Skeletal muscle tissue (tissue), 4 donors: ENCODE measurements around the gene MCRIP1. TPM values are rescaled to one million over a fixed set of nuclear protein-coding genes. Genes with fewer than 3 reads are reported as not detected.

Experiments used
- H3K27ac ChIP-seq: one replicate; pipeline ENCODE4 v1.7.0; 2013; ENCODE audit warnings: mild to moderate bottlenecking, low read depth, low read length, inconsistent platforms
- H3K27me3 ChIP-seq, 3 donors: one replicate each; pipeline ENCODE4 v1.7.0; 2013; ENCODE audit warnings: low read length in 3 of 3; ENCODE audit not compliant: control insufficient read depth in 3 of 3, insufficient read depth in 3 of 3
- H3K36me3 ChIP-seq, 3 donors: one replicate each; pipeline ENCODE4 v1.7.0; 2013; ENCODE audit warnings: low read length in 3 of 3; ENCODE audit not compliant: control insufficient read depth in 3 of 3, insufficient read depth in 3 of 3
- H3K4me1 ChIP-seq, 3 donors: one replicate each; pipeline ENCODE4 v1.7.0; 2013; ENCODE audit warnings: low read length in 3 of 3, mild to moderate bottlenecking in 3 of 3; ENCODE audit not compliant: control insufficient read depth in 3 of 3, insufficient read depth in 3 of 3
- H3K4me3 ChIP-seq, 3 donors: one replicate each; pipeline ENCODE4 v1.7.0; 2013; ENCODE audit warnings: low read length in 3 of 3
- H3K9ac ChIP-seq, 3 donors: one replicate each; pipeline ENCODE4 v1.7.0; 2013; ENCODE audit warnings: low read length in 3 of 3, mild to moderate bottlenecking in 3 of 3, moderate library complexity in 2 of 3, low read depth in 1 of 3
- H3K9me3 ChIP-seq, 3 donors: one replicate each; pipeline ENCODE4 v1.7.0; 2013; ENCODE audit warnings: low read length in 3 of 3; ENCODE audit not compliant: control insufficient read depth in 3 of 3
- total RNA-seq: library from RNA; depleted of rRNA; stranded (reverse); fragments of >200 nt; gene quantifications from one replicate; pipeline ENCODE4 v1.2.3, GENCODE V29; 2014
- donor health status: Osteomylitis.

Gene MCRIP1
- total RNA-seq, 1 donor from 2014 or later, result 81.9 TPM

DNA sequence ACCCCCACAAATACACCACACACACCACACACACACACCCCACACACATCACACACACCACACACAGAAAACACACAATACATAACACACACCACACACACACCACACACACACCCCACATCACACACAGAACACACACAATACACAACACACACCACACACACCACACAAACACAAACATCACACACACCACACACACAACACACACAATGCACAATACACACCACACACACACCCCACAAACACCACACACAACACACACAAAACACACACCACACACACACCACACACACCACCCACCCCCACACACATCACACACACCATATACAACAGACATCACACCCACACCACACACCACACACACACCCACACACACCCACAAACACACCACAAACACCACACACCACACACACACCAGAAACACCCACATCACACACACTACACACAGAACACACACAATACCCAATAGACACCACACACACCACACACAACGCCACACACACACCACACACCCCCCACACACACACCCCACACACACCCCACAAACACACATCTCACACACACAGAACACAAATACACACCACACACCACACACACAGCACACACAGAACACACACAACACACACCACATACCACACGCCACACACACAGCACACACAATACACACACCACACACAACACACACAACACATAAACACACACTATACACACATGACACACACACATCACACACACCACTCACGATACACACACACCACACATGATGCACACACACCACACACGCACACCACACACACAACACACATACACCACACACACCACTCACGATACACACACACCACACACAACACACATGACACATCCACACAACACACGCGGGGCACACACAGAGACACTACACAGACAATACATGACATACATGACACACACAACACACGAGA lies 40.1 kb downstream of the MCRIP1 start:
- Histone ChIP-seq H3K9me3 (no peaks in the 10 kb centered on the region), H3K27me3 (peaks cover 24 to 27% (median 26%) of the 10 kb centered on the region in 3 donors), H3K27ac (no peak overlapping the region), H3K9ac (no peak overlapping the region), H3K4me3 (no peak overlapping the region), H3K4me1 (no peaks in the 10 kb centered on the region), H3K36me3 (no peaks in the 10 kb centered on the region)

Other genes starting within 250 kb of the MCRIP1 start
- gene NPLOC4, start 196.2 kb downstream of the MCRIP1 start, total RNA-seq, result 43.8 TPM
- 0.52 TPM for gene TSPAN10, start 196.1 kb downstream of the MCRIP1 start, total RNA-seq
- 1.0 TPM for gene PDE6G, start 176.7 kb downstream of the MCRIP1 start, total RNA-seq
- gene OXLD1, start 166.7 kb downstream of the MCRIP1 start, total RNA-seq, result 10.4 TPM
- 5.7 TPM for gene CCDC137, start 166.6 kb downstream of the MCRIP1 start, total RNA-seq
- gene ARL16, start 149.5 kb downstream of the MCRIP1 start, total RNA-seq, result 25.1 TPM
- gene HGS, start 149.3 kb downstream of the MCRIP1 start, total RNA-seq, result 27.7 TPM
- gene MRPL12, start 129.9 kb downstream of the MCRIP1 start, total RNA-seq, result 4.7 TPM
- 6.8 TPM for gene SLC25A10, start 121.0 kb downstream of the MCRIP1 start, total RNA-seq
- not detected for gene GCGR, start 29.1 kb downstream of the MCRIP1 start, total RNA-seq
- 35.0 TPM for gene PPP1R27, start 1.8 kb upstream of the MCRIP1 start, total RNA-seq
- 264 TPM for gene P4HB, start 27.2 kb upstream of the MCRIP1 start, total RNA-seq
- gene ARHGDIA, start 38.0 kb upstream of the MCRIP1 start, total RNA-seq, result 43.3 TPM
- 78.8 TPM for gene ALYREF, start 58.3 kb upstream of the MCRIP1 start, total RNA-seq
- gene ANAPC11, start 58.4 kb upstream of the MCRIP1 start, total RNA-seq, result 104 TPM
- gene NPB, start 68.9 kb upstream of the MCRIP1 start, total RNA-seq, result 1.0 TPM
- 10.4 TPM for gene PCYT2, start 78.1 kb upstream of the MCRIP1 start, total RNA-seq
- 3.7 TPM for gene SIRT7, start 84.9 kb upstream of the MCRIP1 start, total RNA-seq
- gene MAFG, start 94.4 kb upstream of the MCRIP1 start, total RNA-seq, result 8.9 TPM
- 43.8 TPM for gene PYCR1, start 104.0 kb upstream of the MCRIP1 start, total RNA-seq
- gene MYADML2, start 113.9 kb upstream of the MCRIP1 start, total RNA-seq, result 16.7 TPM
- 0.52 TPM for gene NOTUM, start 127.9 kb upstream of the MCRIP1 start, total RNA-seq
- gene ASPSCR1, start 144.3 kb upstream of the MCRIP1 start, total RNA-seq, result 18.8 TPM
- gene CENPX, start 189.6 kb upstream of the MCRIP1 start, total RNA-seq, result 20.9 TPM
- 7.8 TPM for gene LRRC45, start 190.0 kb upstream of the MCRIP1 start, total RNA-seq
- gene RAC3, start 198.4 kb upstream of the MCRIP1 start, total RNA-seq, result 8.4 TPM
- gene DCXR, start 204.4 kb upstream of the MCRIP1 start, total RNA-seq, result 20.4 TPM
- 16.7 TPM for gene RFNG, start 218.5 kb upstream of the MCRIP1 start, total RNA-seq
- gene GPS1, start 218.6 kb upstream of the MCRIP1 start, total RNA-seq, result 64.7 TPM
- gene DUS1L, start 232.5 kb upstream of the MCRIP1 start, total RNA-seq, result 24.5 TPM